Neural progenitor cell (in vitro differentiated cells): ENCODE results near the gene GLS. TPM values are rescaled to one million over a fixed set of nuclear protein-coding genes. Genes with fewer than 3 reads are reported as not detected.
"Not testable (repeated sequence)": the region's sequence is repeated elsewhere in the genome, so short reads cannot be mapped to it uniquely, and the experiment has no call there.

Experiments
- DNase-seq: peaks from one replicate; pipeline ENCODE4 v3.0.0-alpha.2; 2016; ENCODE audit warnings: low spot score
- H2AFZ ChIP-seq: fragments of 200-600 bp; sonication (generic); replicated peaks from 2 replicates; pipeline ENCODE4 v1.6.1; 2016; ENCODE audit warnings: antibody characterized with exemption
- H3F3A ChIP-seq: fragments of 200-600 bp; sonication (generic); 2 replicates; pipeline ENCODE4 v1.6.1; 2016; ENCODE audit warnings: antibody characterized with exemption, low read depth
- H3K27ac ChIP-seq: fragments of 200-600 bp; sonication (generic); 2 replicates; pipeline ENCODE4 v1.5.1; 2016; ENCODE audit warnings: mild to moderate bottlenecking
- H3K27me3 ChIP-seq: fragments of 200-600 bp; sonication (generic); 2 replicates; pipeline ENCODE4 v1.6.1; 2016; ENCODE audit warnings: mild to moderate bottlenecking, moderate library complexity
- H3K36me3 ChIP-seq: fragments of 200-600 bp; sonication (generic); 2 replicates; pipeline ENCODE4 v1.5.1; 2016
- H3K4me1 ChIP-seq: fragments of 200-600 bp; sonication (generic); 2 replicates; pipeline ENCODE4 v1.6.1; 2016; ENCODE audit warnings: mixed run types
- H3K4me2 ChIP-seq: fragments of 200-600 bp; sonication (generic); 2 replicates; pipeline ENCODE4 v1.6.1; 2016
- H3K4me3 ChIP-seq: fragments of 200-600 bp; sonication (generic); 2 replicates; pipeline ENCODE4 v1.5.1; 2016
- H3K79me2 ChIP-seq: fragments of 200-600 bp; sonication (generic); 2 replicates; pipeline ENCODE4 v1.6.1; 2016; ENCODE audit warnings: low read depth
- H3K9ac ChIP-seq: fragments of 200-600 bp; sonication (generic); 2 replicates; pipeline ENCODE4 v1.6.1; 2016
- H3K9me3 ChIP-seq: fragments of 200-600 bp; sonication (generic); 2 replicates; pipeline ENCODE4 v1.5.1; 2016; ENCODE audit warnings: low read depth
- H4K20me1 ChIP-seq: fragments of 200-600 bp; sonication (generic); 2 replicates; pipeline ENCODE4 v1.6.1; 2016; ENCODE audit warnings: low read depth
- H3K27ac Mint-ChIP-seq: 3 replicates; pipeline ENCODE4 v1.8.0; 2021; ENCODE audit warnings: mixed read lengths
- H3K27me3 Mint-ChIP-seq: 2 replicates; pipeline ENCODE4 v1.8.0; 2022; ENCODE audit warnings: low read depth, mild to moderate bottlenecking, inconsistent platforms, moderate library complexity, mixed read lengths; ENCODE audit not compliant: insufficient read depth
- H3K36me3 Mint-ChIP-seq: 3 replicates; pipeline ENCODE4 v1.8.0; 2021; ENCODE audit warnings: mixed read lengths
- H3K4me1 Mint-ChIP-seq: 3 replicates; pipeline ENCODE4 v1.8.0; 2021; ENCODE audit warnings: mixed read lengths
- H3K4me3 Mint-ChIP-seq: 3 replicates; pipeline ENCODE4 v1.8.0; 2021; ENCODE audit warnings: mild to moderate bottlenecking, moderate library complexity, mixed read lengths
- H3K9me3 Mint-ChIP-seq: 3 replicates; pipeline ENCODE4 v1.8.0; 2020; ENCODE audit warnings: mixed read lengths
- CTCF ChIP-seq: fragments of 200-600 bp; sonication (generic); IDR thresholded peaks from 2 replicates; pipeline ENCODE4 v1.5.1; 2017; ENCODE audit warnings: antibody characterized with exemption, mild to moderate bottlenecking
- EZH2 ChIP-seq: fragments of 200-600 bp; sonication (generic); IDR thresholded peaks from 2 replicates; pipeline ENCODE4 v1.6.1; 2017; ENCODE audit warnings: antibody characterized with exemption, mild to moderate bottlenecking, moderate library complexity
- EZH2phosphoT487 ChIP-seq: fragments of 200-600 bp; sonication (generic); IDR thresholded peaks from 2 replicates; pipeline ENCODE4 v1.6.1; 2017; ENCODE audit warnings: antibody characterized with exemption
- total RNA-seq: library from RNA; depleted of rRNA; stranded (reverse); fragments of >200 nt; gene quantifications from 2 replicates; pipeline ENCODE4 v1.2.3, GENCODE V29; 2015; ENCODE audit warnings: low replicate concordance

Gene GLS
- total RNA-seq, 1 donor from 2014 or later = 54.0 TPM

DNA sequence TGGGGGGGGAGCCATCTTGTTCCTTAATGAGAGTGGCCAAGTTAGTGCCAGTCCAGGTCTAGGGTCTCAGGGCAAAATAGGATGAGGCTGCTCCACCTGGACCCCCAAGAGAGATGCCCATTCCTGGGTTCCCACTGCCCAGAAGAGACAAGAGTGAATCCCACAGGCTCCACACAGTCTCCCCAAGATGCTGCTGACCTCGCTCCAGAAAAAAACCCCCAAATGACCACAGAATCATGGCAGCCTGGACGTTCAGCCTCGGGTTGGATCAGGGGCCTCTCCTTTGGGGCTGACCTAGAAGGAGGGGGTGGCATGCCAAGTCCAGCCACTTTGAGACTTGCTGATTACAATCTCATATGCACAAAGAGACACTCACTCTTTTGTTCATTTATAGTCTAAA lies 108.3 kb downstream of the GLS start:
- H3K27ac Mint-ChIP-seq = no peak overlapping the region
- Histone ChIP-seq H3K9me3 (no peaks in the 10 kb centered on the region), H3K27me3 (no peaks in the 10 kb centered on the region), H3K4me3 (no peak overlapping the region), H3K27ac (no peak overlapping the region), H3K36me3 (peaks cover 10% of the 10 kb centered on the region), H3K9ac (no peak overlapping the region), H3F3A (no peaks in the 10 kb centered on the region), H3K4me1 (no peaks in the 10 kb centered on the region), H2AFZ (no peak overlapping the region), H3K79me2 (no peaks in the 10 kb centered on the region), H3K4me2 (no peak overlapping the region), H4K20me1 (no peaks in the 10 kb centered on the region)
- TF ChIP-seq EZH2phosphoT487 (no peak), CTCF (no peak), EZH2 (no peak)
- H3K27me3 Mint-ChIP-seq = no peaks in the 10 kb centered on the region
- H3K4me1 Mint-ChIP-seq = no peaks in the 10 kb centered on the region
- DNase-seq = no peak
- H3K9me3 Mint-ChIP-seq = no peaks in the 10 kb centered on the region
- no peak overlapping the region for H3K4me3 Mint-ChIP-seq
- H3K36me3 Mint-ChIP-seq = peaks cover 39% of the 10 kb centered on the region

DNA sequence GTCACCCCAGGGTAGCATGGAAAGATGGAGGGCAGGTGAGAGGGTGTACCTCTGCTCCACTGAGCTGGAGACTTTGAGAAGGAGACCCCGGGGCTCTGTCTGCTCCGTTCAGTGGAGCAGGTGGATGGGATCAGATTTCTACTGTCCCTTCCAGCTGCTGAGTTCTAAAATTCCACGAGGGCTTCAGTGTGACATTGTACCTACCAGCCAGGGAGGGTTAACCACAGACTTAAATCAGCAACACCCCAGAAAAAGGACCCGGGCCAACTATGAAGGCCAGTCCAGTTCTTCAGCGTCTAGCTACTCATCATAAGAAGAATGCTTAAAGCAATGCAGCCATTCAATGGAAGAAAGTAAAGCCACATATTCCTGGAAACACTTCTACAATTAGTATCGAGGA lies 109.5 kb downstream of the GLS start:
- Mint-ChIP-seq H3K27me3 (no peaks in the 10 kb centered on the region), H3K36me3 (peaks cover 37% of the 10 kb centered on the region), H3K4me1 (no peaks in the 10 kb centered on the region), H3K4me3 (no peak overlapping the region), H3K27ac (no peak overlapping the region), H3K9me3 (no peaks in the 10 kb centered on the region)
- Histone ChIP-seq H3F3A (no peaks in the 10 kb centered on the region), H3K9me3 (no peaks in the 10 kb centered on the region), H3K9ac (no peak overlapping the region), H3K4me2 (no peak overlapping the region), H3K4me3 (no peak overlapping the region), H3K4me1 (no peaks in the 10 kb centered on the region), H3K79me2 (no peaks in the 10 kb centered on the region), H2AFZ (no peak overlapping the region), H4K20me1 (no peaks in the 10 kb centered on the region), H3K27me3 (no peaks in the 10 kb centered on the region), H3K36me3 (peaks cover 6% of the 10 kb centered on the region), H3K27ac (no peak overlapping the region)
- TF ChIP-seq EZH2 (no peak), CTCF (no peak), EZH2phosphoT487 (no peak)
- no peak for DNase-seq

DNA sequence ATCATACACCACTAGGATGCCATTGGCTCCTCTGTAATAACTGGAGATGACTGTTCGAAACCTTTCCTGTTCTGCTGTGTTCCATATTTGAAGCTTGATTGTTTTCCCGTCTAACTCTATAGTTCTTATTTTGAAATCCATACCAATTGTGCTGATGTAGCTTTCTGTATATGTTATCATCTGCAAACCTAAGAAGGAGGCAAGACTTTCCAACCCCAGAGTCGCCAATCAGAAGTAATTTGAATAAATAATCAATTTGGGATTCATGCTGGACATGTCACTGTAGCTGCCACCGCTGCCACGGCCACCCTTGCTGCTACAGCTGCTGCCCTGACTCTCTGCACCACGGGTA lies 112.6 kb downstream of the GLS start:
- no peaks in the 10 kb centered on the region for H3K4me1 ChIP-seq
- TF ChIP-seq EZH2phosphoT487 = no peak
- TF ChIP-seq EZH2 = no peak
- TF ChIP-seq CTCF = no peak
- no peak overlapping the region for H3K4me3 ChIP-seq
- Mint-ChIP-seq H3K4me3 (no peak overlapping the region), H3K9me3 (no peaks in the 10 kb centered on the region), H3K4me1 (no peaks in the 10 kb centered on the region), H3K27ac (no peak overlapping the region), H3K27me3 (no peaks in the 10 kb centered on the region), H3K36me3 (peaks cover 48% of the 10 kb centered on the region)
- no peaks in the 10 kb centered on the region for H3K9me3 ChIP-seq
- no peak overlapping the region for H3K4me2 ChIP-seq
- H3K36me3 ChIP-seq = peaks cover 6% of the 10 kb centered on the region
- H3K27me3 ChIP-seq = no peaks in the 10 kb centered on the region
- H3F3A ChIP-seq = no peaks in the 10 kb centered on the region
- no peaks in the 10 kb centered on the region for H4K20me1 ChIP-seq
- H2AFZ ChIP-seq = no peak overlapping the region
- no peak overlapping the region for H3K9ac ChIP-seq
- H3K27ac ChIP-seq = no peak overlapping the region
- H3K79me2 ChIP-seq = no peaks in the 10 kb centered on the region
- DNase-seq = no peak

DNA sequence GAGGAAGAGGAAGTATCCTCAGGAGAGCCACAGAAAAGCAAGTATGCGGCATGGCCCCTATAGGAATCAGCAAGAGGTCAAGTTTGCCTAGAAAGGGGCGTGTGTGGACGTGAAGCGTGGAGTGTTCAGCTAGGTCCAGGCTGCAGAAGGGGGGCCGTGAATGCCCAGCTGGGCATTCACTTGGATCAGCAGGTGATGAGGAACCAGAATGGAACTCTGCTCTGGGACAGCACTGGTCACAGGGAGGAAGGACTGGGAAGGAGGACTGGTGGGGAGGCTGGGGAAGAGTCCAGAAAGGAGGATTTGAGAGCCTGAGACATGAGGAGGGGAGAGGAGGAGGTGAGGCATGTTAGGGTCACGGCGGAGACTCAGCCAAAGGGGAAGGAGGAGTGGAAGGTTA lies 113.5 kb downstream of the GLS start:
- Histone ChIP-seq H3K4me2 (no peak overlapping the region), H3K9ac (no peak overlapping the region), H3K4me3 (no peak overlapping the region), H3K27me3 (no peaks in the 10 kb centered on the region), H3K36me3 (peaks cover 6% of the 10 kb centered on the region), H3K9me3 (no peaks in the 10 kb centered on the region), H3K27ac (no peak overlapping the region), H3K79me2 (no peaks in the 10 kb centered on the region), H3K4me1 (no peaks in the 10 kb centered on the region), H2AFZ (no peak overlapping the region), H4K20me1 (no peaks in the 10 kb centered on the region), H3F3A (no peaks in the 10 kb centered on the region)
- no peaks in the 10 kb centered on the region for H3K27me3 Mint-ChIP-seq
- no peak for TF ChIP-seq CTCF
- no peak for TF ChIP-seq EZH2phosphoT487
- no peak for TF ChIP-seq EZH2
- DNase-seq = no peak
- no peak overlapping the region for H3K4me3 Mint-ChIP-seq
- H3K36me3 Mint-ChIP-seq = peaks cover 50% of the 10 kb centered on the region
- no peak overlapping the region for H3K27ac Mint-ChIP-seq
- H3K9me3 Mint-ChIP-seq = no peaks in the 10 kb centered on the region
- no peaks in the 10 kb centered on the region for H3K4me1 Mint-ChIP-seq

DNA sequence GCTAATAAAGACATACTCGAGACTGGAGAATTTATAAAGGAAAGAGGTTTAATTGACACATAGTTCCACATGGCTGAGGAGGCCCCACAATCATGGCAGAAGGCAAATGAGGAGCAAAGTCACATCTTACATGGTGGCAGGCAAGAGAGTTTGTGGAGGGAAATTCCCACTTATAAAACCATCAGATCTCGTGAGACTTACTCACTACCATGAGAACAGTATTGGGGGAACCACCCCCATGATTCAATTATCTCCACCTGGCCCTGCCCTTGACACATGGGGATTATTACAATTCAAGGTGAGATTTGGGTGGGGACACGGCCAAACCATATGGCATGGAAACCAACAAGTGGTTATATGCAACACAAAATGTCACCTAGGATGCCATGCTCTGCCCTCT lies 114.7 kb downstream of the GLS start:
- H3K4me1 ChIP-seq, H3K4me3 Mint-ChIP-seq, H3K27me3 ChIP-seq, H3K4me3 ChIP-seq, H3K9ac ChIP-seq, H2AFZ ChIP-seq, H3K4me1 Mint-ChIP-seq, H4K20me1 ChIP-seq, H3K79me2 ChIP-seq, H3K27ac Mint-ChIP-seq, H3K9me3 ChIP-seq, H3K4me2 ChIP-seq, H3K36me3 ChIP-seq, H3K9me3 Mint-ChIP-seq, H3F3A ChIP-seq, H3K27ac ChIP-seq, DNase-seq, H3K27me3 Mint-ChIP-seq: not testable (repeated sequence)
- H3K36me3 Mint-ChIP-seq = peaks cover 43% of the 10 kb centered on the region
